ENCODE results near the gene ACOT6.
"Not testable (repeated sequence)": the region's sequence is repeated elsewhere in the genome, so short reads cannot be mapped to it uniquely, and the experiment has no call there.

ACOT6 gene

GRCh38 chr14:73567951-73568885 lies 44.1 kb upstream of the ACOT6 start:
- Histone ChIP-seq H3K18ac (ENCODE audit: low read length) (no peak overlapping the region), H3K4me1 (ENCODE audit: control insufficient read depth, low read depth, low read length) (no peaks in the 10 kb centered on the region), H3K23ac (ENCODE audit: low read length) (no peak overlapping the region), H3K79me1 (ENCODE audit: low read length) (no peaks in the 10 kb centered on the region), H2BK15ac (replicated peaks; ENCODE audit: low read depth) (no peak overlapping the region), H3K4ac (ENCODE audit: low read depth, low read length) (no peak overlapping the region), H3K9ac (ENCODE audit: low read length) (no peak overlapping the region), H3K27ac (ENCODE audit: low read depth, low read length) (no peak overlapping the region), H3K4me2 (ENCODE audit: low read length) (no peak overlapping the region), H3K36me3 (ENCODE audit: control insufficient read depth, insufficient read depth, low read length) (no peaks in the 10 kb centered on the region), H2BK120ac (ENCODE audit: low read depth, low read length) (no peak overlapping the region), H4K5ac (ENCODE audit: low read length) (no peak overlapping the region), H2AK5ac (ENCODE audit: low read length) (no peak overlapping the region), H3K4me3 (ENCODE audit: low read length) (no peak overlapping the region), H3K27me3 (ENCODE audit: insufficient read depth, low read length, poor library complexity) (no peaks in the 10 kb centered on the region), H4K8ac (ENCODE audit: low read depth, low read length) (no peak overlapping the region), H3K56ac (ENCODE audit: low read length) (no peak overlapping the region), H3K79me2 (ENCODE audit: control insufficient read depth, insufficient read depth, low read length) (no peaks in the 10 kb centered on the region), H2BK5ac (ENCODE audit: low read length) (no peak overlapping the region)
- no CpG with 5 or more reads among the region's 16 CpGs for WGBS (ENCODE audit: extremely low coverage, insufficient coverage, low lambda C conversion rate)
- no peak for DNase-seq

- not testable (repeated sequence) for H2BK5ac ChIP-seq (ENCODE audit: low read length); H3K4ac ChIP-seq (ENCODE audit: low read depth, low read length); H3K18ac ChIP-seq (ENCODE audit: low read length); H2BK15ac ChIP-seq (replicated peaks; ENCODE audit: low read depth); H3K23ac ChIP-seq (ENCODE audit: low read length); H3K27me3 ChIP-seq (ENCODE audit: insufficient read depth, low read length, poor library complexity); H2AK5ac ChIP-seq (ENCODE audit: low read length); H3K4me1 ChIP-seq (ENCODE audit: control insufficient read depth, low read depth, low read length); H3K36me3 ChIP-seq (ENCODE audit: control insufficient read depth, insufficient read depth, low read length); H3K27ac ChIP-seq (ENCODE audit: low read depth, low read length); H3K79me2 ChIP-seq (ENCODE audit: control insufficient read depth, insufficient read depth, low read length); H3K4me3 ChIP-seq (ENCODE audit: low read length); H4K5ac ChIP-seq (ENCODE audit: low read length); H2BK120ac ChIP-seq (ENCODE audit: low read depth, low read length); H4K8ac ChIP-seq (ENCODE audit: low read depth, low read length); H3K79me1 ChIP-seq (ENCODE audit: low read length)
- H3K4me2 ChIP-seq (ENCODE audit: low read length) = peak overlapping the region; percentile 30
- peak; percentile 18 for DNase-seq
- peak overlapping the region; percentile 82 for H3K56ac ChIP-seq (ENCODE audit: low read length)
- H3K9ac ChIP-seq (ENCODE audit: low read length) = peak overlapping the region; percentile 69
- WGBS (ENCODE audit: extremely low coverage, insufficient coverage, low lambda C conversion rate) = no CpG with 5 or more reads among the region's 4 CpGs
Measured at GRCh38 chr14:73568886-73569184, 43.5 kb upstream of the ACOT6 start.

DNA sequence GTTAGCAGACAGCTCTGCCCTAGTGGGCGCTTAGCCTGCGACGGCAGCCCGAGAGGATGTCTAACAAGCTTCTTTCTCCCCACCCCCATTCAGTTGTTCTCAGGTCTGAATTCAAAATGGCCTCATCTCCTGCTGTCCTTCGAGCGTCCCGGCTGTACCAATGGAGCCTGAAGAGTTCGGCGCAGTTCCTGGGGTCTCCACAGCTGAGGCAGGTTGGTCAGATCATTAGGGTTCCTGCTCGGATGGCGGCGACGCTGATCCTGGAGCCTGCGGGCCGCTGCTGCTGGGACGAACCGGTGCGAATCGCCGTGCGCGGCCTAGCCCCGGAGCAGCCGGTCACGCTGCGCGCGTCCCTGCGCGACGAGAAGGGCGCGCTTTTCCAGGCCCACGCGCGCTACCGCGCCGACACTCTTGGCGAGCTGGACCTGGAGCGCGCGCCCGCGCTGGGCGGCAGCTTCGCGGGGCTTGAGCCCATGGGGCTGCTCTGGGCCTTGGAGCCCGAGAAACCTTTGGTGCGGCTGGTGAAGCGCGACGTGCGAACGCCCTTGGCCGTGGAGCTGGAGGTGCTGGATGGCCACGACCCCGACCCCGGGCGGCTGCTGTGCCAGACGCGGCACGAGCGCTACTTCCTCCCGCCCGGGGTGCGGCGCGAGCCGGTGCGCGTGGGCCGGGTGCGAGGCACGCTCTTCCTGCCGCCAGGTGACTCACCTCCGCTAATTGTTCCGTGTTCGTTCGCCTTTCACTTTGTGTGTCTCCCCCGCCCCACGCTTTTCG lies 42.9 kb upstream of the ACOT6 start, which contains the start of gene ACOT2:
Gene ACOT2 (plus strand): TSS at position 29 of the 774 bp plus-strand sequence. CDS start 28 bp downstream, at position 57.
- H3K23ac ChIP-seq (ENCODE audit: low read length); H3K4me1 ChIP-seq (ENCODE audit: control insufficient read depth, low read depth, low read length); H2BK120ac ChIP-seq (ENCODE audit: low read depth, low read length); H3K36me3 ChIP-seq (ENCODE audit: control insufficient read depth, insufficient read depth, low read length); H2AK5ac ChIP-seq (ENCODE audit: low read length); H3K79me2 ChIP-seq (ENCODE audit: control insufficient read depth, insufficient read depth, low read length); H3K27ac ChIP-seq (ENCODE audit: low read depth, low read length); H4K8ac ChIP-seq (ENCODE audit: low read depth, low read length); H3K4ac ChIP-seq (ENCODE audit: low read depth, low read length); H2BK15ac ChIP-seq (replicated peaks; ENCODE audit: low read depth); H3K79me1 ChIP-seq (ENCODE audit: low read length); H3K4me3 ChIP-seq (ENCODE audit: low read length); H3K18ac ChIP-seq (ENCODE audit: low read length); H3K27me3 ChIP-seq (ENCODE audit: insufficient read depth, low read length, poor library complexity); H4K5ac ChIP-seq (ENCODE audit: low read length); H2BK5ac ChIP-seq (ENCODE audit: low read length): not testable (repeated sequence)
- H3K4me2 ChIP-seq (ENCODE audit: low read length) = peak within 1 kb of the TSS; percentile 30
- peak within 1 kb of the TSS; percentile 82 for H3K56ac ChIP-seq (ENCODE audit: low read length)
- DNase-seq = peak; percentile 87
- H3K9ac ChIP-seq (ENCODE audit: low read length) = peak within 1 kb of the TSS; percentile 69
- no CpG with 5 or more reads among the region's 83 CpGs for WGBS (ENCODE audit: extremely low coverage, insufficient coverage, low lambda C conversion rate)

GRCh38 chr14:73570913-73571312 lies 41.4 kb upstream of the ACOT6 start:
- not testable (repeated sequence) for H3K18ac ChIP-seq (ENCODE audit: low read length); H3K4ac ChIP-seq (ENCODE audit: low read depth, low read length); H2BK5ac ChIP-seq (ENCODE audit: low read length); H3K79me2 ChIP-seq (ENCODE audit: control insufficient read depth, insufficient read depth, low read length); H4K5ac ChIP-seq (ENCODE audit: low read length); H2BK15ac ChIP-seq (replicated peaks; ENCODE audit: low read depth); H3K4me3 ChIP-seq (ENCODE audit: low read length); H2BK120ac ChIP-seq (ENCODE audit: low read depth, low read length); H3K27me3 ChIP-seq (ENCODE audit: insufficient read depth, low read length, poor library complexity); H3K4me1 ChIP-seq (ENCODE audit: control insufficient read depth, low read depth, low read length); H3K4me2 ChIP-seq (ENCODE audit: low read length); H4K8ac ChIP-seq (ENCODE audit: low read depth, low read length); H3K9ac ChIP-seq (ENCODE audit: low read length); H3K36me3 ChIP-seq (ENCODE audit: control insufficient read depth, insufficient read depth, low read length); H3K27ac ChIP-seq (ENCODE audit: low read depth, low read length); H2AK5ac ChIP-seq (ENCODE audit: low read length); H3K79me1 ChIP-seq (ENCODE audit: low read length); H3K56ac ChIP-seq (ENCODE audit: low read length); H3K23ac ChIP-seq (ENCODE audit: low read length)
- peak; percentile 77 for DNase-seq
- no CpG with 5 or more reads among the region's 8 CpGs for WGBS (ENCODE audit: extremely low coverage, insufficient coverage, low lambda C conversion rate)

GRCh38 chr14:73573034-73573433 lies 39.3 kb upstream of the ACOT6 start:
- not testable (repeated sequence) for H2BK15ac ChIP-seq (replicated peaks; ENCODE audit: low read depth); H3K27me3 ChIP-seq (ENCODE audit: insufficient read depth, low read length, poor library complexity); H3K56ac ChIP-seq (ENCODE audit: low read length); H3K4me1 ChIP-seq (ENCODE audit: control insufficient read depth, low read depth, low read length); H2BK5ac ChIP-seq (ENCODE audit: low read length); H3K4me2 ChIP-seq (ENCODE audit: low read length); H3K4me3 ChIP-seq (ENCODE audit: low read length); DNase-seq; H4K5ac ChIP-seq (ENCODE audit: low read length); H3K9ac ChIP-seq (ENCODE audit: low read length); H3K79me1 ChIP-seq (ENCODE audit: low read length); H2AK5ac ChIP-seq (ENCODE audit: low read length); H3K23ac ChIP-seq (ENCODE audit: low read length); H3K36me3 ChIP-seq (ENCODE audit: control insufficient read depth, insufficient read depth, low read length); H3K18ac ChIP-seq (ENCODE audit: low read length); H4K8ac ChIP-seq (ENCODE audit: low read depth, low read length); H2BK120ac ChIP-seq (ENCODE audit: low read depth, low read length); H3K27ac ChIP-seq (ENCODE audit: low read depth, low read length); H3K79me2 ChIP-seq (ENCODE audit: control insufficient read depth, insufficient read depth, low read length); H3K4ac ChIP-seq (ENCODE audit: low read depth, low read length)
- no CpG with 5 or more reads among the region's 5 CpGs for WGBS (ENCODE audit: extremely low coverage, insufficient coverage, low lambda C conversion rate)
